Chondrocyte (in vitro differentiated cells): ENCODE results near the gene ARNT2. TPM values are rescaled to one million over a fixed set of nuclear protein-coding genes. Genes with fewer than 3 reads are reported as not detected.
A peak's percentile ranks its signal among the peaks of the same experiment; 100 is the strongest.

Experiments used
- DNase-seq: peaks from one replicate; pipeline ENCODE4 v3.0.0; 2021; ENCODE audit warnings: mixed read lengths, low spot score
- H3K27ac Mint-ChIP-seq: one replicate; pipeline ENCODE4 v1.8.0; 2021; ENCODE audit warnings: mild to moderate bottlenecking, moderate library complexity, mixed read lengths; ENCODE audit not compliant: unreplicated experiment
- H3K27me3 Mint-ChIP-seq: 2 replicates; pipeline ENCODE4 v1.8.0; 2021; ENCODE audit warnings: low read depth, mixed read lengths
- H3K36me3 Mint-ChIP-seq: 2 replicates; pipeline ENCODE4 v1.8.0; 2021; ENCODE audit warnings: low read depth, mixed read lengths
- H3K4me1 Mint-ChIP-seq: 2 replicates; pipeline ENCODE4 v1.8.0; 2021; ENCODE audit warnings: low read depth, mild to moderate bottlenecking, mixed read lengths
- H3K4me3 Mint-ChIP-seq: one replicate; pipeline ENCODE4 v1.8.0; 2021; ENCODE audit warnings: mild to moderate bottlenecking, moderate library complexity, mixed read lengths; ENCODE audit not compliant: unreplicated experiment
- H3K9me3 Mint-ChIP-seq: 2 replicates; pipeline ENCODE4 v1.8.0; 2021; ENCODE audit warnings: low read depth, mixed read lengths
- CTCF ChIP-seq: fragments of 200-600 bp; sonication (generic); IDR thresholded peaks from 2 replicates; pipeline ENCODE4 v1.5.0; 2021; ENCODE audit warnings: antibody characterized with exemption, mild to moderate bottlenecking, moderate library complexity
- total RNA-seq: library from RNA; stranded (reverse); gene quantifications from 3 replicates; pipeline ENCODE4 v1.2.1, GENCODE V29; 2021

ARNT2 gene
- total RNA-seq, 1 donor from 2014 or later, result 20.2 TPM

- H3K27me3 Mint-ChIP-seq, result no peaks in the 10 kb centered on the region
- H3K4me1 Mint-ChIP-seq, result peaks cover 86% of the 10 kb centered on the region
- no peak for DNase-seq
- no peak for TF ChIP-seq CTCF
- no peak overlapping the region for H3K4me3 Mint-ChIP-seq
- peaks cover 8% of the 10 kb centered on the region for H3K9me3 Mint-ChIP-seq
- peak overlapping the region; percentile 87 for H3K27ac Mint-ChIP-seq
- peaks cover 11% of the 10 kb centered on the region for H3K36me3 Mint-ChIP-seq
These were observed 73.9 kb downstream of the ARNT2 start for GRCh38 chr15:80478075-80478474.

GRCh38 chr15:80479191-80479590 is 75.0 kb downstream of the ARNT2 start:
- TF ChIP-seq CTCF, result no peak
- H3K27ac Mint-ChIP-seq, result peak overlapping the region; percentile 93
- peaks cover 8% of the 10 kb centered on the region for H3K9me3 Mint-ChIP-seq
- H3K4me3 Mint-ChIP-seq, result no peak overlapping the region
- H3K4me1 Mint-ChIP-seq, result peaks cover 86% of the 10 kb centered on the region
- H3K36me3 Mint-ChIP-seq, result peaks cover 11% of the 10 kb centered on the region
- no peaks in the 10 kb centered on the region for H3K27me3 Mint-ChIP-seq
- DNase-seq, result no peak

GRCh38 chr15:80480171-80480811 is 76.1 kb downstream of the ARNT2 start:
- Mint-ChIP-seq H3K36me3 (peaks cover 11% of the 10 kb centered on the region), H3K4me3 (peak overlapping the region; percentile 49), H3K27me3 (no peaks in the 10 kb centered on the region), H3K4me1 (peaks cover 88% of the 10 kb centered on the region), H3K9me3 (peaks cover 8% of the 10 kb centered on the region), H3K27ac (peak overlapping the region; percentile 93)
- DNase-seq, result no peak
- TF ChIP-seq CTCF, result no peak

GRCh38 chr15:80480909-80481308 is 76.7 kb downstream of the ARNT2 start:
- H3K9me3 Mint-ChIP-seq, result peaks cover 3% of the 10 kb centered on the region
- no peak for DNase-seq
- H3K27me3 Mint-ChIP-seq, result no peaks in the 10 kb centered on the region
- H3K36me3 Mint-ChIP-seq, result peaks cover 7% of the 10 kb centered on the region
- peak overlapping the region; percentile 49 for H3K4me3 Mint-ChIP-seq
- peak overlapping the region; percentile 93 for H3K27ac Mint-ChIP-seq
- peaks cover 91% of the 10 kb centered on the region for H3K4me1 Mint-ChIP-seq
- TF ChIP-seq CTCF, result no peak

- no peaks in the 10 kb centered on the region for H3K27me3 Mint-ChIP-seq
- H3K9me3 Mint-ChIP-seq, result no peaks in the 10 kb centered on the region
- no peak overlapping the region for H3K4me3 Mint-ChIP-seq
- no peaks in the 10 kb centered on the region for H3K36me3 Mint-ChIP-seq
- H3K4me1 Mint-ChIP-seq, result peaks cover 95% of the 10 kb centered on the region
- no peak for DNase-seq
- no peak for TF ChIP-seq CTCF
- peak overlapping the region; percentile 65 for H3K27ac Mint-ChIP-seq
These were observed 78.5 kb downstream of the ARNT2 start for GRCh38 chr15:80482696-80483095.
